HL-60 (cell line): ENCODE data around the gene MIPOL1.

Experiments used
- DNase-seq, 2 experiments: peaks; one replicate each; pipeline ENCODE4 v3.0.0-alpha.2; 2010 to 2020; ENCODE audit warnings: low read depth in 1 of 2, low spot score in 1 of 2
- H3K27ac ChIP-seq: fragments of 250-450 bp; sonication (Bioruptor Pico); replicated peaks from 2 replicates; pipeline ENCODE4 v1.5.1; 2020; ENCODE audit warnings: mild to moderate bottlenecking, moderate library complexity
- H3K27me3 ChIP-seq: fragments of 250-450 bp; sonication (Bioruptor Pico); 2 replicates; pipeline ENCODE4 v1.5.1; 2021; ENCODE audit warnings: mild to moderate bottlenecking, moderate library complexity; ENCODE audit not compliant: insufficient read depth, poor library complexity, severe bottlenecking
- H3K4me3 ChIP-seq: replicated peaks from 2 replicates; pipeline ENCODE4 v1.5.1; 2011; ENCODE audit warnings: mild to moderate bottlenecking, control low read depth, low read length; ENCODE audit not compliant: insufficient read depth
- CTCF ChIP-seq: IDR thresholded peaks from one replicate; pipeline ENCODE4 v1.5.1; 2011; ENCODE audit warnings: low read length, control low read depth, inconsistent platforms; ENCODE audit not compliant: insufficient read depth
- GABPA ChIP-seq: IDR thresholded peaks from 2 replicates; pipeline ENCODE4 v1.6.1; 2012; ENCODE audit warnings: low read depth
- POLR2AphosphoS5 ChIP-seq: IDR thresholded peaks from 2 replicates; pipeline ENCODE4 v1.6.1; 2012; ENCODE audit warnings: low read depth
- REST ChIP-seq: IDR thresholded peaks from 2 replicates; pipeline ENCODE4 v1.6.1; 2012; ENCODE audit warnings: low read depth; ENCODE audit not compliant: insufficient replicate concordance
- SPI1 ChIP-seq: IDR thresholded peaks from 2 replicates; pipeline ENCODE4 v1.6.1; 2012; ENCODE audit warnings: low read depth, mild to moderate bottlenecking, borderline replicate concordance

Gene MIPOL1

GRCh38 chr14:37584211-37585100 lies 386.7 kb downstream of the MIPOL1 start:
- TF ChIP-seq CTCF (no peak), POLR2AphosphoS5 (no peak), REST (no peak), GABPA (no peak), SPI1 (no peak)
- Histone ChIP-seq H3K27me3 (peaks cover 37% of the 10 kb centered on the region), H3K4me3 (no peak overlapping the region), H3K27ac (no peak overlapping the region)
- DNase-seq, result no peak

- Histone ChIP-seq H3K4me3 (no peak overlapping the region), H3K27me3 (peaks cover 40% of the 10 kb centered on the region), H3K27ac (no peak overlapping the region)
- TF ChIP-seq POLR2AphosphoS5 (no peak), SPI1 (no peak), CTCF (no peak), GABPA (no peak), REST (no peak)
- no peak for DNase-seq
Observed at GRCh38 chr14:37585101-37585511, 387.4 kb downstream of the MIPOL1 start.

- no peak overlapping the region for H3K27ac ChIP-seq
- H3K4me3 ChIP-seq, result no peak overlapping the region
- peaks cover 48% of the 10 kb centered on the region for H3K27me3 ChIP-seq
- no peak for DNase-seq
- TF ChIP-seq REST (no peak), CTCF (no peak), POLR2AphosphoS5 (no peak), GABPA (no peak), SPI1 (no peak)
Observed at GRCh38 chr14:37585971-37586796, 388.4 kb downstream of the MIPOL1 start.
